IPS-11a (cell line): Measurements from ENCODE around the gene HDAC4.
"Not testable (repeated sequence)": the region's sequence is repeated elsewhere in the genome, so short reads cannot be mapped to it uniquely, and the experiment has no call there.

Experiments used
- H3K4me3 ChIP-seq: one replicate; pipeline ENCODE4 v1.5.1; 2013; ENCODE audit warnings: low read depth, low read length, control low read depth

The HDAC4 gene

DNA sequence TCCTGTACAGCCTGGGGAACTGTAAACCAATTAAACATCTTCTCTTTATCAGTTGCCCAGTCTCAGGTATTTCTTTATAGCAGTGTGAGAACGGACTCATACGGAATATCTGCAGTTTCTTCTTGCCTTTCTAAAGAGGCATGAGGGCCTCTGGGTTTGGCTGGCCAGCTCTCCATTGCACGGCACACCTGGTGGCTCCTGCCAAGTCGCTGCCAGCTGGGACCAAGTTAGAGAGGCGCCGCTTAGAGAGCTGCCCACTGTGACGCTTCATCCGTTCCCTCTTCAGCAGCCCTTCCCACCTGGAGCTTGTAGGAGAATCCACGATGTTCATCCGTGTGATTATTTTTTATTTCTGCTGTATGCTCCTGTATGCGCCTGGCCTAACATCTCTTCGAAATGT is 357.5 kb downstream of the HDAC4 start:
- no peak overlapping the region for H3K4me3 ChIP-seq

GRCh38 chr2:239042551-239043320 is 358.1 kb downstream of the HDAC4 start:
- H3K4me3 ChIP-seq, result no peak overlapping the region

DNA sequence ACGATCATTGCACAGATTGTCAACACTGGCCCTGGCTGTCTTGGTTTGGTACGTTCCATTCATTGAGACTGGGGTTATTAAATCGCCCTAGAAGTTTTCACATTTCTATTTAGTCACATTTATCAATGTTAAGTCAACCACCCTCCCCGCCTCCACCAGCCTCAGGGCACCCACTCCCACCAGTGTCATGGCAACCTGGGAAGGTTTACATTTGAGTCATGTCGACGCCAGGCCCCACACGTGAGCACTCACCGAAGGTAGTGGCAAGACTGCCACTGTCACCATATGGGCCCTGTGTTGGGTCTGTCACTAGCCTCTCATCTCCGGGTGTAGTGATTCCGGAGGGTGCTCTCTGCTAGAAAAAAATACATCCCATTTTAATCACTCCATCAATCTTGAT is 358.8 kb downstream of the HDAC4 start:
- H3K4me3 ChIP-seq, result no peak overlapping the region

GRCh38 chr2:239041062-239041461 is 359.8 kb downstream of the HDAC4 start:
- no peak overlapping the region for H3K4me3 ChIP-seq

- H3K4me3 ChIP-seq, result no peak overlapping the region
These were observed 360.6 kb downstream of the HDAC4 start for GRCh38 chr2:239040152-239040761.

GRCh38 chr2:239039479-239039861 is 361.4 kb downstream of the HDAC4 start:
- no peak overlapping the region for H3K4me3 ChIP-seq

GRCh38 chr2:239038773-239039478 is 361.9 kb downstream of the HDAC4 start:
- H3K4me3 ChIP-seq, result no peak overlapping the region

DNA sequence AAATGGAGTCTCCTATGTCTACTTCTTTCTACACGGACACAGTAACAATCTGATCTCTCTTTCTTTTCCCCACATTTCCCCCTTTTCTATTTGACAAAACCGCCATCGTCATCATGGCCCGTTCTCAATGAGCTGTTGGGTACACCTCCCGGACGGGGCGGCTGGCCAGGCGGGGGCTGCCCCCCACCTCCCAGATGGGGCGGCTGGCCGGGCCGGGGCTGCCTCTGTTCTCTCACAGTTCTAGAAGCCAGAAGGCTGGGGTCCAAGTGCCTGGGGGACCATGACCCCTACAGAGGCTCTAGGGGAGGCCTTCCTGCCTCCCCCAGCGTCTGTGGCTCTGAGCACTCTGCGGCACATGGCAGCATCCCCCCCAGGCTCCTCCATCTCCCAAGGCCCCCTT is 362.5 kb downstream of the HDAC4 start:
- not testable (repeated sequence) for H3K4me3 ChIP-seq

- H3K4me3 ChIP-seq, result no peak overlapping the region
These were observed 363.3 kb downstream of the HDAC4 start for GRCh38 chr2:239037559-239037910.

- no peak overlapping the region for H3K4me3 ChIP-seq
These were observed 363.8 kb downstream of the HDAC4 start for GRCh38 chr2:239036819-239037558.

- H3K4me3 ChIP-seq, result no peak overlapping the region
These were observed 364.7 kb downstream of the HDAC4 start for GRCh38 chr2:239035997-239036731.

DNA sequence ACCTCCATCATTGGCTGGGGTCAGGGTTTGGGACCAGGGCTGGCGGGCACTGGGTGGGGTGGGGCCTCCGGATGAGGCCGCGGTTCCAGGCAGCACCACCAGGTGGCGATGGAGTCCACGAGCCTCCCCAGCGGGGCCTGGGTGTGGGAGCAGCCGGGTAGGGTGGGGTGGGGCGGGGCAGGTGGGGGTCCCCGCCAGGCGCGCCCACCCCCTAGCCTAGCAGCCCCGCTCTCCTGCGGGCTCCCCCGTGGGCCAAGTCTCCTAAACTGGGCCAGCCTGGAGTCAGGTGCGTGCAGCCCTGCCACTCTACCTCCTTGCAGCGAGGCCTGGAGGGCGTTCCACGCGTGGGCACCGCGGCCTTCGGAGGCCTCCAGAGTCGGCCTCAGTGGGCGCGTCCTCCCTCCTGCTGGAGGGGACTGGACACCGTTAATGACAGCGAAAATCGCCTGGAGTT is 365.4 kb downstream of the HDAC4 start:
- no peak overlapping the region for H3K4me3 ChIP-seq

DNA sequence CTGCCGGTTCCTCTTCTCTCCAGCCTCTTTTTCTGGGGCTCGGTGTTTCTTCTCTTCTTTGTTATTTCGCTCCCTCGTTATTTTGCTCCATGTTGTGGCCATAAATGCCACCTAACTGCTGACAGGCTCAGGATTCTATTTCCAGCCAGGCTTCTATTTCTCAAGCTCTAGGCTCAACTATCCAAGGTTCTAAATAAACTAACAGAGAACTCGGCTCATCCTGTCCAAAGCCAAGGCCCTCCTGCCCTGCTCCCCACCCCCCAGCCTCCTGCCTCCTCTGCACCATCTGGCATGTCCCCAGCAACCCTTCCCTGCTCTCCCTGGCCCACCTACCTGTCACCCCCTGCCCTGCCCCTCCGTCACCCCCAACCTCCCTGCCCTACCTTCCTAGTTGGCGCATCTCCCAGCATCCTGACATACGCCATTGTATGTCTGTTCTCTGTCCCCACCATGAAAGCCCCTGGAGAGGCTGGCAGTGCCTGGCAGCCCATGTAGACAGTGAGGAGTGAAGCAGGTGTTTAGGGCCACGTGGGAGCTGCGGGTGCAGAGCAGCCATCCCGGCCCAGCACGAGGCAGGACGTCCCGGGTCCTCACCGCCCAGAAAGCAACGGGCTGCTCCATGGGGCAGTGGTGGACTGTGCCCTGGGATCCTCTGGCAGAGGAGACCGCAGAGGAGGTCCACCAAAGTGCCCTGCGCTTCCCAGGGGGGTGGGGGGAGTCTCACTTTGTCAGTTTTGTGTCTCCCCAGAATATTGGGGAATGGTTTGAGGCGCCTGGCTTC is 366.1 kb downstream of the HDAC4 start:
- no peak overlapping the region for H3K4me3 ChIP-seq

DNA sequence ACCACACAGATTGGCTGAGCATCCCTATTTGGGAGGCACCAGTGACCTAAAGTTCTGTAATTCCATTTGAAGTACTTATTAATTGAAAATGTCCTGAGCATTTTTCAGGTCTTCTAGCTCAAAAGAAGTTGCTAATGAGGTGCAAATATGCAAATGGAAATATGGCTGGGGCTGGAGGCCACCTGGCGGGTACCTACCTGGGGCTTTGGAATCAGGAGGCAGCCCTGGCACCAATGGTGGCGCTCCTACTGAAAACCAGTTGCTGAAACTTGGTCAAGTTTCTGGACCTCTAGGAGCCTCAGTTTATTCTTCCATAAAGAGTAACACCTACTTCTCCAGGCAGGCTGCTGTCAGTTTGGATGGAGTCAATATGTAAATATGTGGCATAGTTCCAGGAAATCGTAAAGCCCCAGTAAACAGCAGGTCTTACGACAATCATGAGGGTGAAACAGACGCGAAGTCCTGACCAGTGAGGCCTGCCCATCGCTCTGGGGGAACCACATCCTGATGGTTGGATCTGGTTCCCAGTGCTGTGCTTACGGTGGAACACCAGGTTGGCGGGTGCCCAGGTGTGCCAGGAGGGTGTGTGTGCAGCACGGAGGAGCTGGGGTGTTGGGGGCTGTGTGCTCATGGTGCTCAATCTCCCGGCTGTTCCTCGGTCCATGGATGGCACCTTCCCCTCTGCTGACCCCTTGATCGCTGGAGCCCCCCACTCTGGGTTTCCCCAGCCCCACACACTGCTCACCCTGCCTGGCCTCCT is 366.8 kb downstream of the HDAC4 start:
- H3K4me3 ChIP-seq, result no peak overlapping the region

DNA sequence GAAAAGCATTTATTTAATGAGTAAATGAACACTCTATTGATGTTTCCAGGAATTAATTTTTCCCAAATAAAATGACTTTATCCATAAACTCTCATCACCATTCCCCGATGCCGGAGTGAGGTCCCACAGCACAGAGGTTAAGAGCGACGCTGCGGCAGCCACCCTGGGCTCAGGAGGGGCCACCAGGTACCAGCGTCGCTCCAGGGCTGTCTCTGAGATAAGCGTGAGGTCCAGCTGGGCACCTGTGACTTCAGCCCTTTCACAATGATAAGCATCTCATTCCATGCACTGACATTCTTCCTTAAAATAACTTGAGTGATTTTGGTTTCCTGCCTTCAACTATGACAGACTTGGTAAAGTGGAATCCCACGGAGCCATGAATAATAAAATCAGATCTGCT is 370.9 kb downstream of the HDAC4 start:
- no peak overlapping the region for H3K4me3 ChIP-seq

DNA sequence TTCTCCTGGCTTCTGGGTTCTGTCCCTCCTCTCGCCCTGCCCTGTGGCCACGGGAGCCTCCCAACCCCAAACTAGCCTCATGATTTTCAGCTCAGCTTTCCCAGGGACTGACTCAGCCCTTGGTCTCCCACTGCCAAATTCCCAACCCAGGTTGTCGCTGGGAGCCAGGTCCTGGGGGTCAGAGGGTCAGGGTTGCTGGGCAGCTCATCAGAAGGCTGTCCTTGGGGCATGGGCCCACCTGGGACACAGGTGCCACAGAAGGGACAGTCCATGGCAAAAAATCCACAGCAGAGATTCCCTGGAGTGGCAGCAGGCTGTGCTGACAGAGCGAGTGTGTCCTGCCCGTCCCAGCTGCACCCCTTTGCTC is 372.6 kb downstream of the HDAC4 start:
- H3K4me3 ChIP-seq, result no peak overlapping the region

DNA sequence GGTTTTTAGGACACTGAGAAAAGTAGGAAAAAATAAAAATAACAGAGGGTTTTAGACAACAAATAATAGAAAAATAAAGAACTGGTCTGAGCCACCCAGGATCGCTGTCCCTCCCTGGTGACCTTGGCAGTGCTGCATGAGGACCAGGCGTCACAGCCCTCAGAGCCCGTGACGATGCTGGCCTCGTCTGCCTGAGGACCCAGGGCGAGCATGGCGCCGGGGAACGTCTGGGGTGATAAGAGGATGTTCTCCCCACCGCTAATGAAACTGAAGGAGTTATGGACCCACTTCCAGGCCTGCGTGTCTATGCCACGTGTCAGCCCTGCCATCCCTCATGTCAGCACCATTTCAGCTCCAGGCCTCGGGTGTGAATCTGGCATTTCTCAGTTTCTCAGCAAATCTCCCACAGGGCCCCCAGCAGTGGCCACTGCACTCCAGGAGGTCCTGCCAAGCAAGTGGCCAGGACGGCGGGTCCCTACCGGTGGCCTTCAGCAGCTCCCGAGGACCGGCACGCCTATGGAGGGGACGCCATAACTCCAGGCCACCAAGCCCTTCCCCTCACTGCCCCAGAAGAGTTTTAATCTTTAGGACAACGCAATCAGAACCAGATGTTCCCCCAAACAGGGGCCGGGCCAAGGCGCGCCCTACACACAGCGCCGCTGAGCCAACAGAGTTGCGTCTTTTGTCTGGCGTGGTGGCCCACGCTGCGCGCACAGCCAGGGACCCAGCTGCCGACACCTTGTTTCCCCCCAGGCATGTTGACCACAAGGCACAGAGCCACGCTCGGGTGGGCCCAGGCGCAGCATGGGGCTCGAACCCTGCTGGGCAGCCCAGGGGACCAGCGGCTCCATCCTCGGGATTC is 373.2 kb downstream of the HDAC4 start:
- H3K4me3 ChIP-seq, result no peak overlapping the region

DNA sequence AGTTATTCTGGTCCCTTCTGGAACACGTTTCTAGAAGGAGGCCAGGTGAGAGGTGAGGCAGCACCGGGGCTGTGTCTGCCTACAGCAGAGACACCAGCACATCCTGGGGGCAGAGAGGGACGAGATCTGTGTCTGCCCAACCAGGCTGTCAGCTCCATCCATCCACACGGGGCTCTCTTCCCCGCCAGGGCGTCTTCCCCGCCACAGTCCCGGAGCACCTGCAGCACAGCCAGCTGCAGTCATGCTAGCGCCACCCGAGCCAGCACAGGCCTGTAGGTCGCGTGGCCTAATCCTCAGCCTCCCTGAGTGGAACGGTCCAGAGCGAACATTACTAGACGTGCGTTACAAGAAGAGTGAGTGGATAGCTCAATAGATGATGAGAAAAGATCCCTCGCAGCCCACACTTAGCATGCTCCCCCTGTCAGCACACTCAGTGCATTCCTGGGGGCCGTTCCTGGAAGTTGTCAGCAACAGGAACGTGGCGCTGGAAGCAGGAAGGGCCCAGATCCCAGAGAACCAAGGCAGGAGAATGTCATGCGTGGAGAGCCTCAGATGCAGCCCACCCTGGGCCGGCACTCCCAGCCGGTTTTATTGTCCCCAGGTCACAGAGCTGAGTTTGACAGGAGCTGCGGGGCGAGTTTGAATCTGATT is 374.0 kb downstream of the HDAC4 start:
- H3K4me3 ChIP-seq, result no peak overlapping the region
